Parathyroid adenoma (tissue), 2 donors: ENCODE results near the gene LPP.

Experiments
- H2AFZ ChIP-seq: fragments of 300-600 bp; sonication (generic); one replicate; pipeline ENCODE4 v1.7.0; 2017; ENCODE audit warnings: antibody characterized with exemption, mild to moderate bottlenecking
- H3K27ac ChIP-seq: fragments of 300-600 bp; sonication (generic); one replicate; pipeline ENCODE4 v1.7.0; 2017
- H3K27me3 ChIP-seq: fragments of 300-600 bp; sonication (generic); one replicate; pipeline ENCODE4 v1.7.0; 2017; ENCODE audit warnings: low read length; ENCODE audit not compliant: control insufficient read depth, insufficient read depth
- H3K36me3 ChIP-seq: fragments of 300-600 bp; sonication (generic); one replicate; pipeline ENCODE4 v1.7.0; 2017; ENCODE audit warnings: low read length; ENCODE audit not compliant: control insufficient read depth, insufficient read depth
- H3K4me1 ChIP-seq: fragments of 300-600 bp; sonication (generic); one replicate; pipeline ENCODE4 v1.7.0; 2017; ENCODE audit warnings: control low read depth
- H3K4me2 ChIP-seq: fragments of 300-600 bp; sonication (generic); one replicate; pipeline ENCODE4 v1.7.0; 2017; ENCODE audit warnings: low read length
- H3K4me3 ChIP-seq: fragments of 300-600 bp; sonication (generic); one replicate; pipeline ENCODE4 v1.7.0; 2017; ENCODE audit warnings: low read depth, low read length
- H3K79me2 ChIP-seq: fragments of 300-600 bp; sonication (generic); one replicate; pipeline ENCODE4 v1.7.0; 2017; ENCODE audit warnings: control low read depth
- H3K9ac ChIP-seq: fragments of 300-600 bp; sonication (generic); one replicate; pipeline ENCODE4 v1.7.0; 2017; ENCODE audit warnings: mild to moderate bottlenecking
- H3K9me3 ChIP-seq: fragments of 300-600 bp; sonication (generic); one replicate; pipeline ENCODE4 v1.7.0; 2017; ENCODE audit warnings: low read length; ENCODE audit not compliant: control insufficient read depth
- TF ChIP-seq, protein P1 (sequence below): fragments of 300-600 bp; sonication (generic); IDR thresholded peaks from one replicate; pipeline ENCODE4 v1.7.0; 2017; ENCODE audit warnings: antibody characterized with exemption, mild to moderate bottlenecking
- donor health status: primary hyperparathyroidism.

Gene LPP

DNA sequence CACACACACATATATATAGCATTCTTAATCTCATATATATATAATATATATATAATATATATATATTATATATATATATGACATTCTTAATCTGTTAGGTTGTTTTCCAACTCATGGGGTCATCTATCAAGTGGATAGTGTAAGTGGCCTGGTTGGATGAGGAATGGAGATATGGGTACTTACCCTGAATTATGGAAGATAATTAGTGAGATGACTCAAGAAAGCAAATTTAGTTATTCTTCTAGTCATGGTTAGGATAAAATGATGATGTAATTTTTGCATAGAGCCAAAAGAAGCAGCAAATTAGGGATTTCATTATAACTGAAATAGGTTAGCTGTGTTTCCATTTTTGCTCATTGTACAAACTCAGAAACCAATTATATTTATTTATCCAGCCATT is 448.2 kb downstream of the LPP start:
- no peaks in the 10 kb centered on the region for H3K9me3 ChIP-seq
- H3K27ac ChIP-seq, result no peak overlapping the region
- no peaks in the 10 kb centered on the region for H3K36me3 ChIP-seq
- H3K27me3 ChIP-seq, result no peaks in the 10 kb centered on the region
- no peaks in the 10 kb centered on the region for H3K79me2 ChIP-seq
- H3K4me1 ChIP-seq, result no peaks in the 10 kb centered on the region
- no peak overlapping the region for H2AFZ ChIP-seq
- H3K4me2 ChIP-seq, result no peak overlapping the region
- no peak overlapping the region for H3K9ac ChIP-seq
- TF ChIP-seq, protein P1, sequence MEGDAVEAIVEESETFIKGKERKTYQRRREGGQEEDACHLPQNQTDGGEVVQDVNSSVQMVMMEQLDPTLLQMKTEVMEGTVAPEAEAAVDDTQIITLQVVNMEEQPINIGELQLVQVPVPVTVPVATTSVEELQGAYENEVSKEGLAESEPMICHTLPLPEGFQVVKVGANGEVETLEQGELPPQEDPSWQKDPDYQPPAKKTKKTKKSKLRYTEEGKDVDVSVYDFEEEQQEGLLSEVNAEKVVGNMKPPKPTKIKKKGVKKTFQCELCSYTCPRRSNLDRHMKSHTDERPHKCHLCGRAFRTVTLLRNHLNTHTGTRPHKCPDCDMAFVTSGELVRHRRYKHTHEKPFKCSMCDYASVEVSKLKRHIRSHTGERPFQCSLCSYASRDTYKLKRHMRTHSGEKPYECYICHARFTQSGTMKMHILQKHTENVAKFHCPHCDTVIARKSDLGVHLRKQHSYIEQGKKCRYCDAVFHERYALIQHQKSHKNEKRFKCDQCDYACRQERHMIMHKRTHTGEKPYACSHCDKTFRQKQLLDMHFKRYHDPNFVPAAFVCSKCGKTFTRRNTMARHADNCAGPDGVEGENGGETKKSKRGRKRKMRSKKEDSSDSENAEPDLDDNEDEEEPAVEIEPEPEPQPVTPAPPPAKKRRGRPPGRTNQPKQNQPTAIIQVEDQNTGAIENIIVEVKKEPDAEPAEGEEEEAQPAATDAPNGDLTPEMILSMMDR, result no peak
- H3K4me3 ChIP-seq, result no peak overlapping the region

DNA sequence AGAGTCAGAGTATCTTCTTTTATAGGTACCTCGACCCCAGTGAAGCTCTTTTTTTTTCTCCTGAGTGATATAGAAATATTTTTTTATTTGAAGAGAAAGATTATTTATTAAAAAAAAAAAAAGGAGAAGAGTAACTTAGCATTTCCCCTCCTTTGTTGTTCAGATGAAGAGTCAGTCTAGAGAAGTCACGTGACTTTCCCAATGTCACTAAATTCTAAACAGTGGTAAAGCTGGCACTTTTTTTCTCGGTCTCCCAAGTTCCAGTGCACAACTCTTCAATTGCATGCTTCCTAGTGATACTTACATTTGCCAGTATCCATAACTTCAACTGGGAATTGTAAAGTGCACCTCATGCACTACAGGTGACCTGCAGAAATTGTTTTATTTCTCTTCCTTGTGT is 448.7 kb downstream of the LPP start:
- TF ChIP-seq, protein P1, result no peak
- no peaks in the 10 kb centered on the region for H3K4me1 ChIP-seq
- H3K27me3 ChIP-seq, result no peaks in the 10 kb centered on the region
- H3K79me2 ChIP-seq, result no peaks in the 10 kb centered on the region
- H3K27ac ChIP-seq, result no peak overlapping the region
- H3K4me3 ChIP-seq, result no peak overlapping the region
- H3K9ac ChIP-seq, result no peak overlapping the region
- H3K36me3 ChIP-seq, result no peaks in the 10 kb centered on the region
- H3K9me3 ChIP-seq, result no peaks in the 10 kb centered on the region
- no peak overlapping the region for H3K4me2 ChIP-seq
- H2AFZ ChIP-seq, result no peak overlapping the region

DNA sequence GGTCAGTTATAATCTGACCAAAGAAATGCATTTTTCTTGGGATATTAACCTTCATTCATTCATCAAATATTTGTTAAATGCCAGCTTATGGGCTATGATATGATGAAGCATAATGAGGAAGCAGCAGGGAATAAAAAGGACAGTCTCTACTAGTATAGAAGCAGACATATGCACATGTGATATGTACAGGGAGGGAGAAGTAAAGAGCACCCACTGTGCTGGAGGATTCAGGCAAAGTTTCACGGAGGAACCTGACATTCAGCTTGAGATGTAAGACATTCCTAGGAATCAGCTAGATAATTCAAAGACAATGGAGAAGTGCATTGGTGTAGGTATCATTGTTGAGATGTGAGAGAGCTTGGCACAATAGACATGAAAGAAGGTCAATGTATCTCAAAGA is 450.7 kb downstream of the LPP start:
- TF ChIP-seq, protein P1, result no peak

GRCh38 chr3:188605231-188605630 is 451.3 kb downstream of the LPP start:
- H3K9ac ChIP-seq, result no peak overlapping the region
- H3K36me3 ChIP-seq, result no peaks in the 10 kb centered on the region
- H3K4me3 ChIP-seq, result no peak overlapping the region
- H2AFZ ChIP-seq, result no peak overlapping the region
- H3K4me1 ChIP-seq, result no peaks in the 10 kb centered on the region
- no peak overlapping the region for H3K4me2 ChIP-seq
- peaks cover 4% of the 10 kb centered on the region for H3K79me2 ChIP-seq
- H3K9me3 ChIP-seq, result no peaks in the 10 kb centered on the region
- TF ChIP-seq, protein P1, result no peak
- no peak overlapping the region for H3K27ac ChIP-seq
- H3K27me3 ChIP-seq, result no peaks in the 10 kb centered on the region

More for the DNA sequence above, 450.7 kb downstream of the LPP start:
- no peak overlapping the region for H3K27ac ChIP-seq
- no peaks in the 10 kb centered on the region for H3K9me3 ChIP-seq
- no peaks in the 10 kb centered on the region for H3K36me3 ChIP-seq
- no peaks in the 10 kb centered on the region for H3K4me1 ChIP-seq
- no peaks in the 10 kb centered on the region for H3K27me3 ChIP-seq
- no peak overlapping the region for H3K4me3 ChIP-seq
- H3K9ac ChIP-seq, result no peak overlapping the region
- no peak overlapping the region for H3K4me2 ChIP-seq
- H2AFZ ChIP-seq, result no peak overlapping the region
- H3K79me2 ChIP-seq, result peaks cover 4% of the 10 kb centered on the region

DNA sequence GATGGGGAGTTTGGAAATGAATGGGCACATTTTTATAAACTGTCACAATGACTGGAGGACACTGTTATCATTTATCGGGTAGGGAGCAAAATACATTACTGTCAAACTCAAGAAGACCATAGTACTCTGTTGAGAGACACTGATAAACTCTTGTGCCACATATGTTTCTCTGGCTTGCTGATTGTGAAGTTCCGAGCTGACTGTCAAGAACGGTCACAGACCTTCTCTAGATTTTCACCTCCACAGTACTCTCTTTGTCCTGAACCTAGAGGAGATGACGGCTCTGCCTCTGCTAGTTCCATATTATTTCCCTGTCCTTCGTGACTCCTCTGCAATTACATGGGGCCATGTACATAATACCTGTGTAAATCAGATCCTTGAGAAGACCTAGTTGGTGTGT is 451.9 kb downstream of the LPP start:
- Histone ChIP-seq H3K79me2 (peaks cover 4% of the 10 kb centered on the region), H3K27ac (no peak overlapping the region), H2AFZ (no peak overlapping the region), H3K9me3 (no peaks in the 10 kb centered on the region), H3K9ac (no peak overlapping the region), H3K27me3 (no peaks in the 10 kb centered on the region), H3K4me2 (no peak overlapping the region), H3K4me3 (no peak overlapping the region), H3K36me3 (no peaks in the 10 kb centered on the region), H3K4me1 (no peaks in the 10 kb centered on the region)
- TF ChIP-seq, protein P1, result no peak
